Tibial nerve (tissue), 3 donors: ENCODE data around the gene NR2F1.

Experiments used
- CTCF ChIP-seq, 5 experiments: fragments of 200-600 bp in 3 of 5; fragments of 450-650 bp in 2 of 5; sonication (generic) in 3 of 5; IDR thresholded peaks; one replicate each; pipeline ENCODE4 v1.5.1; 2016 to 2019; ENCODE audit warnings: antibody characterized with exemption in 5 of 5, mild to moderate bottlenecking in 3 of 5, moderate library complexity in 2 of 5
- POLR2A ChIP-seq, 2 donors: fragments of 450-650 bp; IDR thresholded peaks; one replicate each; pipeline ENCODE4 v1.6.1; 2017; ENCODE audit warnings: antibody characterized with exemption in 2 of 2, mild to moderate bottlenecking in 2 of 2, moderate library complexity in 2 of 2

- no peak for TF ChIP-seq CTCF (IDR thresholded peaks at IDR 0.05)
- no peak for TF ChIP-seq POLR2A (IDR thresholded peaks at IDR 0.05)
Observed at GRCh38 chr5:93603078-93603792, 20.2 kb downstream of the NR2F1 start.
